ENCODE data around the gene LTBP3. TPM values are rescaled to one million over a fixed set of nuclear protein-coding genes. Genes with fewer than 3 reads are reported as not detected.

The LTBP3 gene
- total and polyA plus RNA-seq, 2 donors (not counting 1 experiment from before 2014, with no cell fraction given): 37.3 to 40.4 TPM

- H3K27me3 ChIP-seq (ENCODE audit: control insufficient read depth, insufficient read depth, low read length): no peaks in the 10 kb centered on the region
- H3K9ac ChIP-seq (ENCODE audit: insufficient read depth, low read length): peak overlapping the region; percentile 82
- peak overlapping the region; percentile 79 for H3K4me2 ChIP-seq (ENCODE audit: extremely low read depth, insufficient read depth, low read length)
- H3K9me3 ChIP-seq (ENCODE audit: control insufficient read depth, insufficient read depth, low read depth, low read length): no peaks in the 10 kb centered on the region
- peaks cover 74% of the 10 kb centered on the region for H3K4me1 ChIP-seq (ENCODE audit: control insufficient read depth, extremely low read depth, insufficient read depth, low read length)
- no peaks in the 10 kb centered on the region for H4K20me1 ChIP-seq (ENCODE audit: control insufficient read depth, extremely low read depth, insufficient read depth, low read length)
- TF ChIP-seq, protein P1, sequence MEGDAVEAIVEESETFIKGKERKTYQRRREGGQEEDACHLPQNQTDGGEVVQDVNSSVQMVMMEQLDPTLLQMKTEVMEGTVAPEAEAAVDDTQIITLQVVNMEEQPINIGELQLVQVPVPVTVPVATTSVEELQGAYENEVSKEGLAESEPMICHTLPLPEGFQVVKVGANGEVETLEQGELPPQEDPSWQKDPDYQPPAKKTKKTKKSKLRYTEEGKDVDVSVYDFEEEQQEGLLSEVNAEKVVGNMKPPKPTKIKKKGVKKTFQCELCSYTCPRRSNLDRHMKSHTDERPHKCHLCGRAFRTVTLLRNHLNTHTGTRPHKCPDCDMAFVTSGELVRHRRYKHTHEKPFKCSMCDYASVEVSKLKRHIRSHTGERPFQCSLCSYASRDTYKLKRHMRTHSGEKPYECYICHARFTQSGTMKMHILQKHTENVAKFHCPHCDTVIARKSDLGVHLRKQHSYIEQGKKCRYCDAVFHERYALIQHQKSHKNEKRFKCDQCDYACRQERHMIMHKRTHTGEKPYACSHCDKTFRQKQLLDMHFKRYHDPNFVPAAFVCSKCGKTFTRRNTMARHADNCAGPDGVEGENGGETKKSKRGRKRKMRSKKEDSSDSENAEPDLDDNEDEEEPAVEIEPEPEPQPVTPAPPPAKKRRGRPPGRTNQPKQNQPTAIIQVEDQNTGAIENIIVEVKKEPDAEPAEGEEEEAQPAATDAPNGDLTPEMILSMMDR (conservative IDR thresholded peaks at IDR 0.05 in 1 of 2, IDR thresholded peaks at IDR 0.05 in 1 of 2; ENCODE audit: low read depth in 1 of 2, low read length in 2 of 2): no peak
- no peak for TF ChIP-seq EZH2 (IDR thresholded peaks at IDR 0.05; ENCODE audit: low read length, missing control alignments)
- peak overlapping the region; percentile 100 for H3K27ac ChIP-seq (ENCODE audit: insufficient read depth, low read length)
- DNase-seq (ENCODE audit: low read depth in 2 of 2): peak; percentile 94 to 98
- peak overlapping the region in 1 of 4 experiments; percentile 11 for H3K4me3 ChIP-seq (replicated peaks in 1 of 4; ENCODE audit: control extremely low read depth in 1 of 4, insufficient read depth in 1 of 4, low read depth in 3 of 4, low read length in 4 of 4)
- H3K79me2 ChIP-seq (ENCODE audit: control insufficient read depth, insufficient read depth, low read length): peaks cover 53% of the 10 kb centered on the region
- H3K36me3 ChIP-seq (ENCODE audit: control insufficient read depth, insufficient read depth, low read length): no peaks in the 10 kb centered on the region
- no peak overlapping the region for H2AFZ ChIP-seq (ENCODE audit: low read length)
Measured at GRCh38 chr11:65491614-65492386, 66.4 kb downstream of the LTBP3 start.

- no peak for TF ChIP-seq EZH2 (IDR thresholded peaks at IDR 0.05; ENCODE audit: low read length, missing control alignments)
- TF ChIP-seq, protein P1 (conservative IDR thresholded peaks at IDR 0.05 in 1 of 2, IDR thresholded peaks at IDR 0.05 in 1 of 2; ENCODE audit: low read depth in 1 of 2, low read length in 2 of 2): no peak
- Histone ChIP-seq H3K9ac (ENCODE audit: insufficient read depth, low read length) (peak overlapping the region; percentile 82), H3K27me3 (ENCODE audit: control insufficient read depth, insufficient read depth, low read length) (no peaks in the 10 kb centered on the region), H3K4me3 (replicated peaks in 1 of 4; ENCODE audit: control extremely low read depth in 1 of 4, insufficient read depth in 1 of 4, low read depth in 3 of 4, low read length in 4 of 4) (no peak overlapping the region), H4K20me1 (ENCODE audit: control insufficient read depth, extremely low read depth, insufficient read depth, low read length) (no peaks in the 10 kb centered on the region), H3K4me1 (ENCODE audit: control insufficient read depth, extremely low read depth, insufficient read depth, low read length) (peaks cover 76% of the 10 kb centered on the region), H3K27ac (ENCODE audit: insufficient read depth, low read length) (peak overlapping the region; percentile 100), H3K9me3 (ENCODE audit: control insufficient read depth, insufficient read depth, low read depth, low read length) (no peaks in the 10 kb centered on the region), H3K4me2 (ENCODE audit: extremely low read depth, insufficient read depth, low read length) (no peak overlapping the region), H3K36me3 (ENCODE audit: control insufficient read depth, insufficient read depth, low read length) (no peaks in the 10 kb centered on the region), H2AFZ (ENCODE audit: low read length) (no peak overlapping the region), H3K79me2 (ENCODE audit: control insufficient read depth, insufficient read depth, low read length) (peaks cover 52% of the 10 kb centered on the region)
- peak in 1 of 2 donors; percentile 27 for DNase-seq (ENCODE audit: low read depth in 2 of 2)
Measured at GRCh38 chr11:65491163-65491465, 67.0 kb downstream of the LTBP3 start.

DNA sequence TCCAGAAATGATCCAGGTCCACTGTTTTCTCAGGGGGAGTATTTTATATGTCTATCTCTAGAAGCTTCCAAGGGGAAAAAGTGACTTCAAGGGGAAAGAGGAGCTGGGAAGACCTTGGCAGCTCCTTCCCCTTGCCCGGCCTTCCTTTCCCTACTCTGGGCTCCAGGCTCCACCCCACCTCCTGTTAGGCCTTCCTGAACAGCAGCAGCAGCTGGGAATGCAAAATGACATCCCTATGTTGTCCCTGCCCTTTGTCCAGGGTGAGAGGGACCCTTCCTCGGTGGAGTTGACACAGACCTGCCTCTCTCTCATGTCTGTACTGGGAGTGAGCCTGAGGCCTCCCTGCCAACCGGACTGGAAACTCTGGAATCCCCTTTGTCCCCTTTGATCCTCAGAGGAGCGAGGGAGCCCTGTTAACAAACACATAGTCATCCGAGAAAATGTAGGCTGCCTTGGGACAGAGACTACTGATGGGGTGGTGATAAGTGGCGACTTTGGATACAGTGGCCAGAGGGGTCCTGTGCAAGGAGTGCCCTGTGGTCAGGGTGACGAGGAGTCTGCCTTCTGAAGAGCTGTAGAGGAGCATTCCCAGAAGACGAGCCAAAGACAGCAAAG lies 68.3 kb downstream of the LTBP3 start:
- Histone ChIP-seq H3K27ac (ENCODE audit: insufficient read depth, low read length) (peak overlapping the region; percentile 100), H3K9me3 (ENCODE audit: control insufficient read depth, insufficient read depth, low read depth, low read length) (no peaks in the 10 kb centered on the region), H2AFZ (ENCODE audit: low read length) (no peak overlapping the region), H3K79me2 (ENCODE audit: control insufficient read depth, insufficient read depth, low read length) (peaks cover 43% of the 10 kb centered on the region), H3K4me1 (ENCODE audit: control insufficient read depth, extremely low read depth, insufficient read depth, low read length) (peaks cover 70% of the 10 kb centered on the region), H3K4me2 (ENCODE audit: extremely low read depth, insufficient read depth, low read length) (peak overlapping the region; percentile 60), H3K27me3 (ENCODE audit: control insufficient read depth, insufficient read depth, low read length) (no peaks in the 10 kb centered on the region), H3K9ac (ENCODE audit: insufficient read depth, low read length) (peak overlapping the region; percentile 90), H4K20me1 (ENCODE audit: control insufficient read depth, extremely low read depth, insufficient read depth, low read length) (no peaks in the 10 kb centered on the region), H3K4me3 (replicated peaks in 1 of 4; ENCODE audit: control extremely low read depth in 1 of 4, insufficient read depth in 1 of 4, low read depth in 3 of 4, low read length in 4 of 4) (no peak overlapping the region), H3K36me3 (ENCODE audit: control insufficient read depth, insufficient read depth, low read length) (no peaks in the 10 kb centered on the region)
- TF ChIP-seq EZH2 (IDR thresholded peaks at IDR 0.05; ENCODE audit: low read length, missing control alignments): no peak
- TF ChIP-seq, protein P1 (conservative IDR thresholded peaks at IDR 0.05 in 1 of 2, IDR thresholded peaks at IDR 0.05 in 1 of 2; ENCODE audit: low read depth in 1 of 2, low read length in 2 of 2): no peak
- DNase-seq (ENCODE audit: low read depth in 2 of 2): peak; percentile 39 to 67
